ENCODE data around the gene NODAL.
A peak's percentile ranks its signal among the peaks of the same experiment; 100 is the strongest.

The NODAL gene

DNA sequence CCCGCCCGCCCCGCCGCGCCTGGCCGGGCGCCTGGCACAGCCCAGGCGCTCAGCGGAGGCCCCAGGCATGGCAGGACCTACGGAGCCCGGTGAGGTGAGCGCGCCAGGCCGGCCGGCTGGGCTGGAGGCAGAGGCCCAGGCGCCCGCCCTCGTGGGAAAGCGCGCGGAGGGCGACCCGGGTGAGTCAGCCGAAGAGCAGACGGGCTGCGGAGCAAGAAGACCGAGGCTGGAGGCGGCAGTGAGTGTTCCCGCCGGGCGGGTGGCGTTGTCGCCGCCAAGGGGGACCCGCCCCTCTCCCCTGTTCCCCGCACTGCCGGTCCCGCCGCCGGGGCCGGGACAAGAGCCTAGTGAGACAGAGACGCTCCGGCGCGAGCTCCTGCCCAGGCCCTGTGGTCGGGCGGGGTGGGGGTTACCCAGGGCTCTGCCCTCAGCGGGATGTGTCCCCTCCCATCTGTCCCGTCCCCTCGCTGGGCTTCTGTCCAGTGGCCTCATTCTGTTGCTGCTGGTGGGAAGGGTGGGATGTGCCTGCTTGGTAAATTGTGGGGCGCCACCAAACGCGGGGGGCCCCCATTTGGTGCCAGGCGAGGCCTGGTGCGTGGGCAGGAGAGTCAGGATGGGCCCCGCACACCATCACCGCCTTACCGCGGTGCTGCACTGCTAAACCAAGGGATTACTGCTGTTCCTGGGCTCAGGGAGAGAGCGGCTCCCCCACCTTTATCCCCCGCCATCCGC lies 17.0 kb upstream of the NODAL start (continued):
- TF ChIP-seq ZBTB11 (tag by site-specific recombination; conservative IDR thresholded peaks at IDR 0.05; ENCODE audit: low read depth), result no peak
- TF ChIP-seq ZNF768 (tag by site-specific recombination; IDR thresholded peaks at IDR 0.05), result no peak
- TF ChIP-seq BCL11A (tag by site-specific recombination; IDR thresholded peaks at IDR 0.05; ENCODE audit: low read depth), result no peak
- TF ChIP-seq ZNF549 (tag by site-specific recombination; IDR thresholded peaks at IDR 0.05), result no peak
- TF ChIP-seq ZNF692 (tag by site-specific recombination; IDR thresholded peaks at IDR 0.05), result peak; percentile 99
- no peak for TF ChIP-seq ZNF138 (tag by site-specific recombination; IDR thresholded peaks at IDR 0.05; ENCODE audit: borderline replicate concordance)
- no peak for TF ChIP-seq ZNF837 (tag by site-specific recombination; IDR thresholded peaks at IDR 0.05)
- peak; percentile 69; the same call in 1 of the 2 replicates for TF ChIP-seq KLF8 (tag by site-specific recombination; IDR thresholded peaks at IDR 0.05)
- no peak for TF ChIP-seq ZNF747 (tag by site-specific recombination; IDR thresholded peaks at IDR 0.05)
- TF ChIP-seq ZNF19 (tag by site-specific recombination; IDR thresholded peaks at IDR 0.05; ENCODE audit: low read depth), result no peak
- TF ChIP-seq ZNF184 (tag by site-specific recombination; IDR thresholded peaks at IDR 0.05), result no peak
- no peak for TF ChIP-seq ZNF132 (tag by site-specific recombination; IDR thresholded peaks at IDR 0.05; ENCODE audit: borderline replicate concordance)
- TF ChIP-seq KLF16 (tag by site-specific recombination; IDR thresholded peaks at IDR 0.05), result no peak
- peak; percentile 89 for TF ChIP-seq ZFHX2 (tag by site-specific recombination; conservative IDR thresholded peaks at IDR 0.05)
- peak; percentile 67 for TF ChIP-seq EGR2 (tag by site-specific recombination; IDR thresholded peaks at IDR 0.05; ENCODE audit: low read depth)
- TF ChIP-seq, protein P1, sequence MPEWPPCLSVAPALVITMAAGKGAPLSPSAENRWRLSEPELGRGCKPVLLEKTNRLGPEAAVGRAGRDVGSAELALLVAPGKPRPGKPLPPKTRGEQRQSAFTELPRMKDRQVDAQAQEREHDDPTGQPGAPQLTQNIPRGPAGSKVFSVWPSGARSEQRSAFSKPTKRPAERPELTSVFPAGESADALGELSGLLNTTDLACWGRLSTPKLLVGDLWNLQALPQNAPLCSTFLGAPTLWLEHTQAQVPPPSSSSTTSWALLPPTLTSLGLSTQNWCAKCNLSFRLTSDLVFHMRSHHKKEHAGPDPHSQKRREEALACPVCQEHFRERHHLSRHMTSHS (tag by site-specific recombination; IDR thresholded peaks at IDR 0.05), result no peak
- no peak for TF ChIP-seq ZNF701 (tag by site-specific recombination; IDR thresholded peaks at IDR 0.05)
- TF ChIP-seq OVOL3 (tag by site-specific recombination; IDR thresholded peaks at IDR 0.05), result no peak
- 0 out of 2 replicates have a peak, but pooled peaks have one; percentile 35 for TF ChIP-seq ZNF610 (tag by site-specific recombination; IDR thresholded peaks at IDR 0.05; ENCODE audit: borderline replicate concordance)
- peak; percentile 39; the same call in 1 of the 2 replicates for TF ChIP-seq ZNF677 (tag by site-specific recombination; IDR thresholded peaks at IDR 0.05)
- TF ChIP-seq KLF7 (tag by site-specific recombination; IDR thresholded peaks at IDR 0.05; ENCODE audit: borderline replicate concordance), result no peak
- no peak for TF ChIP-seq HOXC10 (CRISPR knock-in tag; IDR thresholded peaks at IDR 0.05)
- no peak for TF ChIP-seq GLI4 (tag by site-specific recombination; IDR thresholded peaks at IDR 0.05)
- TF ChIP-seq PRDM2 (tag by site-specific recombination; IDR thresholded peaks at IDR 0.05; ENCODE audit: borderline replicate concordance), result no peak
- no peak for TF ChIP-seq ZNF10 (tag by site-specific recombination; IDR thresholded peaks at IDR 0.05)
- TF ChIP-seq, protein P2, sequence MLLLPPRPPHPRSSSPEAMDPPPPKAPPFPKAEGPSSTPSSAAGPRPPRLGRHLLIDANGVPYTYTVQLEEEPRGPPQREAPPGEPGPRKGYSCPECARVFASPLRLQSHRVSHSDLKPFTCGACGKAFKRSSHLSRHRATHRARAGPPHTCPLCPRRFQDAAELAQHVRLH (tag by site-specific recombination; IDR thresholded peaks at IDR 0.05), result no peak
- no peak for TF ChIP-seq ZNF16 (tag by site-specific recombination; IDR thresholded peaks at IDR 0.05; ENCODE audit: low read depth)

Data from HEK293 (cell line).